SKM-1 (cell line): ENCODE results near the gene SRRM3.
"Not testable (repeated sequence)": the region's sequence is repeated elsewhere in the genome, so short reads cannot be mapped to it uniquely, and the experiment has no call there.

Experiments
- DNase-seq: peaks from one replicate; lab custom pipeline; 2025; ENCODE audit not compliant: unreplicated experiment; lab: John Stamatoyannopoulos, UW

SRRM3 gene

DNA sequence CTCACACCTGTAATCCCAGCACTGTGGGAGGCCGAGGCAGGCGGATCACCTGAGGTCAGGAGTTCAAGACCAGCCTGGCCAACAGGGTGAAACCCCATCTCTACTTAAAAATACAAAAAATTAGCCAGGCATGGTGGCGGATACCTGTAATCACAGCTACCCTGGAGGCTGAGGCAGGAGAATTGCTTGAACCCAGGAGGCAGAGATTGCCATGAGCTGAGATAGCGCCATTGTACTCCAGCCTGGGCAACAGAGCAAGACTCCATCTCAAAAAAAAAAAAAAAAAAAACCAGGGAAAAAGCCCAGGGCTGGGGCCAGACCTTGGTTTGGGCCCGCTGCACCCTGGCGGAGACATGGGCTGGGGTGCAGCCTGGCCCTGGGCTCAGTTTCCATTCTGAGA lies 110.1 kb downstream of the SRRM3 start:
- not testable (repeated sequence) for DNase-seq

GRCh38 chr7:76314042-76314721 lies 112.5 kb downstream of the SRRM3 start:
- DNase-seq, result peak; percentile 78

DNA sequence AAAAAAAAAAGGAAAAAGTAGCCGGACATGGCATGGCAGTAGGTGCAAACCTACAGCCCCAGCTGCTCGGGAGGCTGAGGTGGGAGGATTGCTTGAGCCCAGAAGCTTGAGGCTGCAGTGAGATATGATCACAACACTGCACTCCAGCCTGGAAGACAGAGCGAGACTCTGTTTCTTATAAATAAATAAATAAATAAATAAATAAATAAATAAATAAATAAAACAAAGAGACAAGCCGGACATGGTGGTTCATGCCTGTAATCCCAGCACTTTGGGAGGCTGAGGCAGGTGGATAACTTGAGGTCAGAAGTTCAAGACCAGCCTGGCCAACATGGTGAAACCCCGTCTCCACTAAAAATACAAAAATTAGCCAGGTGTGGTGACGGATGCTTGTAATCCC lies 113.0 kb downstream of the SRRM3 start:
- not testable (repeated sequence) for DNase-seq

GRCh38 chr7:76315364-76315763 lies 113.7 kb downstream of the SRRM3 start:
- no peak for DNase-seq

DNA sequence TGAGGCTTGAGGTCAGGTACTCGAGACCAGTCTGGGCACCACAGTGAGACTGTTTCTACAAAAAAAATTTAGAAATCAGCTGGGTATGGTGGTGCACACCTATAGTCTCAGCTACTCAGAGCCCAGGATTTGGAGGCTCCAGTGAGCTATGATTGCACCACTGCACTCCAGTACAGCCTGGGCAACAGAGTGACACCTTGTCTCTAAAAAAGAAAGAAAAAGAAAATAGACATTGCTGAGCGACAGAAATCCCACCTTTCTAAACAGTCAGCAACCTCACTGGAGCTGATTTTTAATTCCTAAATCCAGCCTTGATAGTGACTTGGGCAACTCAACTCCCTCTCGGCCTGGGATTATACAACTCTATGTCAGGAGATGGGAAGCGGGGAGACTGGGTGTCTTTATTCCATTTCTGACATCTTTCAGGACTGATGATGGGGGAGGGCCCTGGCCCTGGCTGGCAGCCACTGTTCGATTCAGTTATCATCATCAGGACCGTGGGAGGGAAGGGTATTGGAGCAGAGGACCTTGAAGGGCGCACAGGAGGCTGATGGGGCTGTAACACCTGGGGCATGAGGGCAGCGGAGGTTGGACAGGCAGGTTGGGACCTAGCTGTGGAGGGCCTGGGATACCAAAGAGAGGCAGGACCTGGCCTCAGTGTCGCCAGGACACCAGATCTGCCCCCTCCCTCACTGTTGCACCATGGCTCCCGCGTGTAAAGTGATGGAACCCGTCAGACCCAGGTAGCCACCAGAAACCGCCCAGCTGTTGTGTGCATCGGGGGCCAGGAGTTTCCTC lies 115.5 kb downstream of the SRRM3 start:
- DNase-seq, result no peak

DNA sequence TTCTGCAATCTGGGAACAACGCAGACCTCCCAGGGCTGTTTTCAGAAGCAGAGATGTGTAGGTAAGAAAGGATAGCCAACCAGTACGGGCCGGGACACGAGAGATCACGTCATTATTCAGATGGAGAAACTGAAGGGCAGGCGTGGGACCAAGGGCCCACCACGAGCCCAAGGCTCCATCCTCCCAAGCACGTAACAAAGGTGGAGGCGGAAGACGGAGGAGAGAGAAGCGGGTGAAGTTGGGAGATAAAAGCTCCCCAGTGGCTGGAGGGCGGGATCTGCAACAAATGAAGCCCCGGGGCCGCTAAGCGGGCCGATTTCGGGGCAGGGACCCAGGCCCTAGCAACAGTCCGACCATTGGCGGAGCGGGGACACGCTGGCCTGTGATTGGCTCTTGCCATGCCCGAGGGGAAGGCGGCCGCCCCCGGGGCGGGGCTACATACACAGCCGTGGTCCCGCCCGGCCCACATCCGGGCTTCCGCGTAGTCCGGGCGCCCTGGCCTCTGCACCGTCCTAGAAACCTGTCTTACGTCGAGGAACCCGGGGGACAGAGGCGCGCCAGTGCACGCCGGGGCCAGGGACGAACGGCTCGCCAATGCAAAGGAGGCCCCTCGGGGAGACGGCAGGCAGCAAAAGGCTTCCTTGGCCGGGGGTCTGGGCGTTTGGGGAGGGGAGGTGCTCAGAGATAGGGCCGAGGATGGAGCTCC lies 116.2 kb downstream of the SRRM3 start:
- peak; percentile 87 for DNase-seq

- DNase-seq, result peak; percentile 72
These were observed 117.0 kb downstream of the SRRM3 start for GRCh38 chr7:76318488-76319353.

GRCh38 chr7:76325092-76325491 lies 123.4 kb downstream of the SRRM3 start:
- DNase-seq, result no peak

GRCh38 chr7:76325811-76326210 lies 124.1 kb downstream of the SRRM3 start:
- DNase-seq, result no peak

- DNase-seq, result no peak
These were observed 125.0 kb downstream of the SRRM3 start for GRCh38 chr7:76326646-76327233.

DNA sequence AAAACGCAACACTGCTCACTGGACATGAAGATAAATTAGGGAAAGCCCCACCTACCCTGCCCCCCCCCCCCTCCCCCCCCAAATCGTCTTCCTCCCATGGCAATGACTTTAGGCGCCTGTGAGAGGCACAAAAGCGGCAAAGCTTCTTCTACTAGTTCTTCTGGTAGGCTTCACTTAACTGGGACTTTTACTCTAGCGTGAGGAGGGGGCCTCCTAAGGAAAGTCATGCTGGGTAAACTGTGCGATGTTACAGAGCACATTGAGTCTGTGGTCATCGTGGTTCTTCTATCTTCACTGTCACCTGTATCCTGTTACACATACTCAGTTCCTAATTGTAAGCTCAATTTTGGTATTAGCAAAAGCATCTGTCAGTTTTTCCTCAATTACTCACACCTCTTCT lies 125.9 kb downstream of the SRRM3 start:
- no peak for DNase-seq

DNA sequence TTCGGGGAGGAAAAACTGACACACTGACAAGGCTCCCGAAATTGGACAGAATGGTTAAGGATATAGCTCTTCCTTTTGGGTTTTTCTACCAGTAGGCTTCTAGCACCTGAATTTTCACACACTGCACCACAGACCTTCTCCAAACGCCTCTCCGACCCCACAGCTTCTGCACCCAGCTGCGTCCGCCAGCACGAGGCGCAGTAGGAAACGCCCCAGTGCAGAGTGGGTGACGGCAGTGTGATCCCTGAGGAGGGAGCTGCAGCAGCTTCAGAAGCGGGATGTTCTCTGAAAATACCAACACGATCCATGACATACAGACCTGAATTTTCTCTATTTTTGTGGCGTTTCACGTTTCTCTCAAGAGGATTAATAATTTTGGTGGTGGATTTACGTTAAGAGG lies 126.7 kb downstream of the SRRM3 start:
- DNase-seq, result no peak

- no peak for DNase-seq
These were observed 127.8 kb downstream of the SRRM3 start for GRCh38 chr7:76329479-76329878.

GRCh38 chr7:76330261-76330660 lies 128.6 kb downstream of the SRRM3 start:
- DNase-seq, result no peak

DNA sequence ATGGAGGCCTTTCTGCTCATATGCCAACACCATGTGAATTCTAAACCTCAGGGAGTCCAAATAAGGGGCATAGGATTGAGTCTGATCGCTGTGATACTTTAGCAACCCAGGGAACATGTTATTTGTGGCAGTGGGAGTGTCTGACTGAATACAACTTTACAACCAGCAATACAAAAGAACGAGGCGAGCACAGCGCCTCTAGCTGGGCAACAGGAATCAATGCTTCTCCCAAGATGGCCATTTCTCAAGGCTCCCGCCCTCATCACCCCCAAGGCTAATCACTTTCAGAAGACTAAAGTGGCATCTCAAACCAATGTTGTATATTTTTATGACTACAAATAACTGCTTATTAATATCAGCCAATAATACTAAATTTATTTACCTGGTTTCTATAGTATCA lies 129.0 kb downstream of the SRRM3 start:
- no peak for DNase-seq

DNA sequence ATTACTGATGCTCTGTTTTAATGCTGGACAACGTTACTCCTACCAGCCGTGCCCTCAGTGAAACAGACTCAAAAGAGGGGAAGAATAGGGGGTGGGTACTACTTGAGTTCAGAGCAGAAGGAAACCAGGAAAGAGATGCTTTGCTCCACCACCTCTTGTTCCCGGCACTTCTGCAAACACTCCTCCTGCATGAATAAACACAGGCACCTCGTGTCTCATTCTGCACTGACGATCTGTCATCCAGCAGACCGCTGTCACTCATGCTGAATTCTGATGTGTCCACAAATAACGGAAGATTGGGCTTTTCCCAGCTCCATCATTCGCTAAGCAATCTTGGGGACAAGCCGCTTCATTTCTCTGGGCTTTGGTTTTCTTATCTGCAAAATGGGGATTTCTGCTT lies 130.4 kb downstream of the SRRM3 start:
- DNase-seq, result no peak

DNA sequence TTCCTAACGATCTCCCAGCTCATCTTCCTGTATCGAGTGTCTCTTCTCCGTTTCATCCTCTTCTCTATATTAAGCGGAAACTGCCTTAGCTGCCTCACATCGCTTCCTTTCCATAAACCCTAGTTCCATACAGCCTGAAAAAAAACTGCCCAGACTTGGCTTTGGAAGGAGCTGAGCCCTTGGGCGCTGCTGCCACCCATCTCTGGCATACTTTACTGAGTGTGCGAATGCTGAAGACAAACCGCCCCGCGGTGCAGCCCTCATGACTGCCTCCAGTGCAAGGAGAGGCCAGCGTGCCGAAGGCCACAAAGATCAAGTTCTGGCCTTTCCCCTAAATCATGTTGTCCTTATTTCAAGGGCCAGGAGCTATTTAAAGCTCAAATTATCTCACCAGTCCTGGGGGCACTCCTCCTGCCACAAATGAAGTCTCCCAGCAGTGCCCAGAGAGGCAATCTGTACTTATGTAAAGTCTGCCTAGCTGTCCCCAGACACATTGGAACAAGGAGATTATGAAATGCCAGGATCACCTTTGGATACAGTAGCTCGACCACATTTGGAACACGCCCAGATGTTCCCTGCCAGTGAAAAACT lies 131.9 kb downstream of the SRRM3 start:
- DNase-seq, result no peak

DNA sequence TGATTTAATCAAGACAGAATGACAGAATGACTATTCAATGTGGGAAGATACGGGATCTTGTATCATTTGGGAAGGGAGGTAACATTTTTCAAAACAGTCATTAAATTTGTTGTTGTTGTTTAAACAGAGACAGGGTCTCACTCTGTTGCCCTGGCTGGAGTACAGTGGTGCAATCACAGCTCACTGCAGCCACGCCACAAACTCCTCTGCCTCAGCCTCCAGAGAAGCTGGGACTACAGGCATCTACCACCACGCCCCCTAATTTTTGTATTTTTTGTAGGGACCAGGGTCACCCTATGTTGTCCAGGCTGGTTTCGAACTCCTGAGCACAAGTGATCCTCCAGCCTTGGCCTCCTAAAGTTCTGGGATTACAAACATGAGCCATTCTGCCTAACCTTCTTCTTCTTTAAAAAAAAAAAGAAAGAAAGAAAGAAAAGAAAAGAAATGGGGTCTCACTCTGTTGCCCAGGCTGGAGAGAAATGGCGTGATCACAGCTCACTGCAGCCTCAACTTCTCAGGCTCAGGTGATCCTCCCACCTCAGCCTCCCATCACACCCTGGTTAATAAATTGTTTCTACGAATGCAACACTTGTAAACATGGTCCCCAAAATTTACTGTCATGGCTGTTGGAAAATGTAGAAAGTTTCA lies 132.7 kb downstream of the SRRM3 start:
- DNase-seq, result no peak

DNA sequence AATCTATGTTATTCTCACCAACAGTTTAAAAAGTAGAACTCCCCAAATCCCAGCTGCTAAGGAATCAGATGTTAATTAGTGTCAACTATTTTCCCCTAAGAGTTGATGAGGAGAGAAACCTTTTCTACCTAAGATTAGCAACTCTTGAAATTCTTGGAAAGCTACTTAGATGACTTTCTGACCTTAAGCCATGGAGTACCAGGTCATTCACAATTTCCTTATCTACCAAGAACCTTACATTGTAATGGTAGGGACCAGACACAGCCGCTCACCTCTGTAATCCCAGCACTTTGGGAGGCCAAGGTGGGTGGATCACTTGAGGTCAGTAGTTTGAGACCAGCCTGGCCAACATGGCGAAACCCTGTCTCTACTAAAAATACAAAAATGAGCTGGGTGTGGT lies 133.7 kb downstream of the SRRM3 start:
- DNase-seq, result not testable (repeated sequence)

DNA sequence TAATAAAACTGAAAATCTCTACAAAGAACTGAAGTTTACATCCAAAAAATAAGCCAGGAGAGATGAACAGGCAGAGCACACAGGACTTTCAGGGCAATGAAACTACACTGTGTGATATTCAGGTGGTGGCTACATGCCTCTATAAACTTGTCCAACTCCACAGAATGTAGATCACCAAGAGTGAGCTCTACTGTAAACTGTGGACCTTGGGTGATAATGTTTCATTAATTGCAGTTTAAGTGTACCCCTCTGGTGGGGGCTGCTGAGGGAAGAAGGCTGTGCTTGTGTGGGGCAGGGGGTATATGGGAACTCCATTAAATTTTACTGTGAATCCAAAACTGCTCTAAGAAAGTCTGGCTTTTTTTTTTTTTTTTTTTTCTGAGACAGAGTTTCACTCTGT lies 134.4 kb downstream of the SRRM3 start:
- DNase-seq, result no peak
